Measurements from ENCODE around the gene SRGAP2C.
"Not testable (repeated sequence)": the region's sequence is repeated elsewhere in the genome, so short reads cannot be mapped to it uniquely, and the experiment has no call there.

- TF ChIP-seq CTCF, POLR2A (IDR thresholded peaks at IDR 0.05): not testable (repeated sequence)
These were observed 93.4 kb downstream of the SRGAP2C start for GRCh38 chr1:121278202-121278601.
